OCI-LY1 (cell line): Measurements from ENCODE around the gene CLTB.

Source experiments
- H2AFZ ChIP-seq: fragments of 200-600 bp; sonication (generic), shearing (Covaris generic); 2 replicates; pipeline ENCODE4 v1.6.0; 2014; ENCODE audit warnings: antibody characterized with exemption, mild to moderate bottlenecking, low read length
- H3F3A ChIP-seq: fragments of 200-600 bp; sonication (generic), shearing (Covaris generic); 2 replicates; pipeline ENCODE4 v1.6.0; 2014; ENCODE audit warnings: mild to moderate bottlenecking, antibody characterized with exemption, low read length, moderate library complexity; ENCODE audit not compliant: insufficient read depth
- H3K27ac ChIP-seq: fragments of 200-600 bp; sonication (generic); 2 replicates; pipeline ENCODE4 v1.5.1; 2014; ENCODE audit warnings: low read length, mixed run types, mild to moderate bottlenecking, low read depth; ENCODE audit not compliant: poor library complexity, severe bottlenecking
- H3K27me3 ChIP-seq: fragments of 200-600 bp; sonication (generic); 2 replicates; pipeline ENCODE4 v1.6.0; 2014; ENCODE audit warnings: antibody characterized with exemption, mild to moderate bottlenecking, low read length, moderate library complexity; ENCODE audit not compliant: insufficient read depth
- H3K36me3 ChIP-seq: fragments of 200-600 bp; sonication (generic); 2 replicates; pipeline ENCODE4 v1.6.1; 2014; ENCODE audit warnings: mild to moderate bottlenecking, antibody characterized with exemption, low read length, moderate library complexity, mixed read lengths; ENCODE audit not compliant: insufficient read depth
- H3K4me1 ChIP-seq: fragments of 200-600 bp; sonication (generic); 2 replicates; pipeline ENCODE4 v1.5.1; 2014; ENCODE audit warnings: mild to moderate bottlenecking, low read length, moderate library complexity; ENCODE audit not compliant: insufficient read depth, severe bottlenecking
- H3K4me2 ChIP-seq: fragments of 200-600 bp; sonication (generic), shearing (Covaris generic); 2 replicates; pipeline ENCODE4 v1.6.1; 2014; ENCODE audit warnings: low read length
- H3K4me3 ChIP-seq: fragments of 200-600 bp; sonication (generic); 2 replicates; pipeline ENCODE4 v1.5.1; 2014; ENCODE audit warnings: low read length, low read depth, mild to moderate bottlenecking, mixed read lengths; ENCODE audit not compliant: poor library complexity, severe bottlenecking
- H3K79me2 ChIP-seq: fragments of 200-600 bp; shearing (Covaris generic); 2 replicates; pipeline ENCODE4 v1.6.1; 2016; ENCODE audit warnings: mixed run types, low read length, mixed read lengths; ENCODE audit not compliant: insufficient read depth
- H3K9ac ChIP-seq: fragments of 200-600 bp; sonication (generic), shearing (Covaris generic); 2 replicates; pipeline ENCODE4 v1.6.1; 2014; ENCODE audit warnings: mild to moderate bottlenecking, low read length, mixed read lengths
- H3K9me2 ChIP-seq: fragments of 200-600 bp; sonication (generic), shearing (Covaris generic); 2 replicates; pipeline ENCODE4 v1.6.1; 2014; ENCODE audit warnings: low read depth, mild to moderate bottlenecking, low read length, mixed read lengths
- H3K9me3 ChIP-seq: fragments of 200-600 bp; shearing (Covaris generic); 2 replicates; pipeline ENCODE4 v1.6.1; 2014; ENCODE audit warnings: low read length, mixed read lengths
- H4K20me1 ChIP-seq: fragments of 200-600 bp; sonication (generic), shearing (Covaris generic); 2 replicates; pipeline ENCODE4 v1.6.0; 2016; ENCODE audit warnings: mild to moderate bottlenecking, low read length; ENCODE audit not compliant: insufficient read depth
- EZH2 ChIP-seq: fragments of 200-600 bp; sonication (generic), shearing (Covaris generic); IDR thresholded peaks from 2 replicates; pipeline ENCODE4 v1.8.0; 2017; ENCODE audit warnings: borderline replicate concordance, mixed run types, mild to moderate bottlenecking, antibody characterized with exemption, low read length, moderate library complexity, mixed read lengths
- TF ChIP-seq, protein P1 (sequence below): fragments of 200-600 bp; sonication (generic), shearing (Covaris generic); IDR thresholded peaks from 2 replicates; pipeline ENCODE4 v1.5.1; 2017; ENCODE audit warnings: mild to moderate bottlenecking, antibody characterized with exemption, low read length, moderate library complexity, mixed read lengths

The CLTB gene

DNA sequence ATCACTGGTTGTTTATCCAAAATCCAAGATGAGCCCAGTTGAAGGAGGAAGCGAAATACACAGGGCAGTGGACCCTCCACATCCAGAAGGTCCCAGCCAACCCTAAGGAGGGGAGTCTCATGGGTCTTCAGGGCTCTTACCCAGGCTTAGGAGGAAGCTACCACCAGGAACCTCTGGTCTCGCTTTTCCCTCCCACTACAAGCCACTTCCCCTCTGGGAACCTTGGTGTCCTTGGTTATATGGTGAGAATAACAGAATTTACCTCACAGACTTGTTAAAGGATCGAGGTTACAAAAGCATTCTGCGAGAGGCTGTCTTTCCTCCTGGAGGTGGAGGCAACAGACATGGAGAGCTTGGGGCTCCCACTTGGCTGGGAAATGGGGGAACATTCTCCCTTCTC, 24.3 kb downstream of the CLTB start:
- Histone ChIP-seq H3K4me1 (peaks cover 16% of the 10 kb centered on the region), H3K27me3 (no peaks in the 10 kb centered on the region), H3K4me3 (no peak overlapping the region), H3K79me2 (peaks cover 14% of the 10 kb centered on the region), H3K9ac (no peak overlapping the region), H3K4me2 (no peak overlapping the region), H2AFZ (no peak overlapping the region), H3K36me3 (peaks cover 50% of the 10 kb centered on the region; the same call in 1 of the 2 replicates), H3K27ac (no peak overlapping the region), H4K20me1 (no peaks in the 10 kb centered on the region), H3F3A (no peaks in the 10 kb centered on the region), H3K9me2 (no peaks in the 10 kb centered on the region), H3K9me3 (no peaks in the 10 kb centered on the region)
- TF ChIP-seq EZH2: no peak
- TF ChIP-seq, protein P1, sequence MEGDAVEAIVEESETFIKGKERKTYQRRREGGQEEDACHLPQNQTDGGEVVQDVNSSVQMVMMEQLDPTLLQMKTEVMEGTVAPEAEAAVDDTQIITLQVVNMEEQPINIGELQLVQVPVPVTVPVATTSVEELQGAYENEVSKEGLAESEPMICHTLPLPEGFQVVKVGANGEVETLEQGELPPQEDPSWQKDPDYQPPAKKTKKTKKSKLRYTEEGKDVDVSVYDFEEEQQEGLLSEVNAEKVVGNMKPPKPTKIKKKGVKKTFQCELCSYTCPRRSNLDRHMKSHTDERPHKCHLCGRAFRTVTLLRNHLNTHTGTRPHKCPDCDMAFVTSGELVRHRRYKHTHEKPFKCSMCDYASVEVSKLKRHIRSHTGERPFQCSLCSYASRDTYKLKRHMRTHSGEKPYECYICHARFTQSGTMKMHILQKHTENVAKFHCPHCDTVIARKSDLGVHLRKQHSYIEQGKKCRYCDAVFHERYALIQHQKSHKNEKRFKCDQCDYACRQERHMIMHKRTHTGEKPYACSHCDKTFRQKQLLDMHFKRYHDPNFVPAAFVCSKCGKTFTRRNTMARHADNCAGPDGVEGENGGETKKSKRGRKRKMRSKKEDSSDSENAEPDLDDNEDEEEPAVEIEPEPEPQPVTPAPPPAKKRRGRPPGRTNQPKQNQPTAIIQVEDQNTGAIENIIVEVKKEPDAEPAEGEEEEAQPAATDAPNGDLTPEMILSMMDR: no peak

DNA sequence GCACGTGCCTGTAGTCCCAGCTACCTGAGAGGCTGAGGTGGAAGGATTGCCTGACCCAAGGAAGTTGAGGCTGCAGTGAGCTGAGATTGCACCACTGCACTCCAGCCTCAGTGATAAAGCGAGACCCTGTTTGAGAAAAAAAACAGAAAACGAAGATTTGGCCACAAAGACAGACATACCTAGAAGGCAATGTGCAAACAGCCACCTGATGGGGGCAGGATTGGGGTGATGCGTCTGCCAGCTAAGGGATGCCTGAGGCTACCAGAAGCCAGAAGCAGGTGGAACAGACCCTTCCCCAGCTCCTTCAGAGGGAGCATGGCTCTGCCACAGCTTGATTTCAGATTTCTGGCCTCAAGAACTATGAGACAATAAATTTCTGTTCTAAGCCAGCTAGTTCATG, 24.9 kb downstream of the CLTB start:
- Histone ChIP-seq H3K9ac (no peak overlapping the region), H3K9me2 (no peaks in the 10 kb centered on the region), H3K79me2 (peaks cover 19% of the 10 kb centered on the region), H3K36me3 (peaks cover 56% of the 10 kb centered on the region), H3K4me3 (no peak overlapping the region), H3K27ac (no peak overlapping the region), H2AFZ (no peak overlapping the region), H3F3A (no peaks in the 10 kb centered on the region), H3K4me1 (peaks cover 21% of the 10 kb centered on the region), H3K9me3 (no peaks in the 10 kb centered on the region), H4K20me1 (no peaks in the 10 kb centered on the region), H3K4me2 (no peak overlapping the region), H3K27me3 (no peaks in the 10 kb centered on the region)
- no peak for TF ChIP-seq EZH2
- TF ChIP-seq, protein P1: peak; percentile 14; the same call in 1 of the 2 replicates

DNA sequence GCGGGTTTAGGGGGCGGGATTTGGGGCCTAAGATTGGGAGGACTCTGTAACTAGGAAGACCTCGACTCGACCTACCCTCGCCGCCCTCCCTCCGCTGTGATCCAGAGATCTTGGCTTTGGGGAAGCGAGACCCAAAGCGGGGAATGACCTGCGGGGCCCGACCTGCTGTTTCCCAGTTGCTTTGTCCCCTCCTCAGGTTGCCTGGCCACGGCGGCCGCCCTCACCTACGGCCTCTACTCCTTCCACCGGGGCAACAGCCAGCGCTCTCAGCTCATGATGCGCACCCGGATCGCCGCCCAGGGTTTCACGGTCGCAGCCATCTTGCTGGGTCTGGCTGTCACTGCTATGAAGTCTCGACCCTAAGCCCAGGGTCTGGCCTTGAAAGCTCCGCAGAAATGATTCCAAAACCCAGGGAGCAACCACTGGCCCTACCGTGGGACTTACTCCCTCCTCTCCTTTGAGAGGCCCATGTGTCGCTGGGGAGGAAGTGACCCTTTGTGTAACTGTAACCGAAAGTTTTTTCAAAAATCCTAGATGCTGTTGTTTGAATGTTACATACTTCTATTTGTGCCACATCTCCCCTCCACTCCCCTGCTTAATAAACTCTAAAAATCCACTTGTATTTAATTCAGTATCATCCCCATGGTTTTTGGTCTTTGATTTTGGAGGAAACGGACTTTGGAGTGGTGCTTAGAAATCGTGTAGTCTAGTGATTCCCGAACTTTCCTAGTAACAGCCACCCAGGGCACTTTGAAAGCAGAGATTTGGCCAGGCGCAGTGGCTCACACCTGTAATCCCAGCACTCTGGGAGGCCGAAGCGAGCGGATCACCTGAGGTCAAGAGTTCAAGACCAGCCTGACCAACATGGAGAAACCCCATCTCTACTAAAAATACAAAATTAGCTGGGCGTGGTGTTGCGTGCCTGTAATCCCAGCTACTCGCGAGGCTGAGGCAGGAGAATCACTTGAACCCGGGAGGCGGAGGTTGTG, 26.9 kb downstream of the CLTB start:
- no peaks in the 10 kb centered on the region for H4K20me1 ChIP-seq
- H2AFZ ChIP-seq: no peak overlapping the region
- H3K9ac ChIP-seq: peak overlapping the region; percentile 91
- peaks cover 30% of the 10 kb centered on the region for H3K79me2 ChIP-seq
- H3K27ac ChIP-seq: peak overlapping the region; percentile 91
- H3K4me2 ChIP-seq: peak overlapping the region; percentile 81
- H3K4me1 ChIP-seq: peaks cover 28% of the 10 kb centered on the region
- TF ChIP-seq EZH2: no peak
- TF ChIP-seq, protein P1: no peak
- H3K9me3 ChIP-seq: no peaks in the 10 kb centered on the region
- H3F3A ChIP-seq: no peaks in the 10 kb centered on the region
- H3K27me3 ChIP-seq: no peaks in the 10 kb centered on the region
- H3K9me2 ChIP-seq: no peaks in the 10 kb centered on the region
- peaks cover 76% of the 10 kb centered on the region for H3K36me3 ChIP-seq
- peak overlapping the region; percentile 94 for H3K4me3 ChIP-seq
